Measurements from ENCODE around the gene EN2. TPM values are rescaled to one million over a fixed set of nuclear protein-coding genes. Genes with fewer than 3 reads are reported as not detected.

The EN2 gene
- total RNA-seq, 1 donor from 2014 or later, result under 0.01 TPM

GRCh38 chr7:155470186-155470487 lies 12.2 kb downstream of the EN2 start:
- Histone ChIP-seq H3K4me1 (ENCODE audit: control insufficient read depth in 3 of 3, insufficient read depth in 3 of 3, low read length in 3 of 3) (peaks cover 5 to 13% (median 12%) of the 10 kb centered on the region in 3 donors), H3K9ac (ENCODE audit: low read depth in 1 of 3, low read length in 3 of 3) (no peak overlapping the region), H3K36me3 (ENCODE audit: control insufficient read depth in 3 of 3, insufficient read depth in 3 of 3, low read length in 3 of 3) (no peaks in the 10 kb centered on the region), H3K27ac (ENCODE audit: low read depth, low read length) (no peak overlapping the region), H3K4me3 (ENCODE audit: low read length in 3 of 3) (no peak overlapping the region), H3K27me3 (ENCODE audit: control insufficient read depth in 3 of 3, insufficient read depth in 3 of 3, low read length in 3 of 3) (peaks cover 94 to 98% (median 97%) of the 10 kb centered on the region in 3 donors), H3K9me3 (ENCODE audit: control insufficient read depth in 3 of 3, low read length in 3 of 3) (peaks cover 0 to 1% (median 0%) of the 10 kb centered on the region in 3 donors)

GRCh38 chr7:155470686-155471638 lies 13.0 kb downstream of the EN2 start:
- H3K4me3 ChIP-seq (ENCODE audit: low read length in 3 of 3), result no peak overlapping the region
- peaks cover 94 to 98% (median 97%) of the 10 kb centered on the region in 3 donors for H3K27me3 ChIP-seq (ENCODE audit: control insufficient read depth in 3 of 3, insufficient read depth in 3 of 3, low read length in 3 of 3)
- peaks cover 5 to 13% (median 12%) of the 10 kb centered on the region in 3 donors for H3K4me1 ChIP-seq (ENCODE audit: control insufficient read depth in 3 of 3, insufficient read depth in 3 of 3, low read length in 3 of 3)
- H3K9me3 ChIP-seq (ENCODE audit: control insufficient read depth in 3 of 3, low read length in 3 of 3), result peaks cover 0 to 9% (median 6%) of the 10 kb centered on the region in 3 donors
- no peaks in the 10 kb centered on the region for H3K36me3 ChIP-seq (ENCODE audit: control insufficient read depth in 3 of 3, insufficient read depth in 3 of 3, low read length in 3 of 3)
- no peak overlapping the region for H3K9ac ChIP-seq (ENCODE audit: low read depth in 1 of 3, low read length in 3 of 3)
- H3K27ac ChIP-seq (ENCODE audit: low read depth, low read length), result no peak overlapping the region

GRCh38 chr7:155471718-155472117 lies 13.8 kb downstream of the EN2 start:
- no peak overlapping the region for H3K4me3 ChIP-seq (ENCODE audit: low read length in 3 of 3)
- H3K9me3 ChIP-seq (ENCODE audit: control insufficient read depth in 3 of 3, low read length in 3 of 3), result peaks cover 0 to 10% (median 10%) of the 10 kb centered on the region in 3 donors
- H3K4me1 ChIP-seq (ENCODE audit: control insufficient read depth in 3 of 3, insufficient read depth in 3 of 3, low read length in 3 of 3), result peaks cover 5 to 9% (median 8%) of the 10 kb centered on the region in 3 donors
- H3K36me3 ChIP-seq (ENCODE audit: control insufficient read depth in 3 of 3, insufficient read depth in 3 of 3, low read length in 3 of 3), result no peaks in the 10 kb centered on the region
- H3K27me3 ChIP-seq (ENCODE audit: control insufficient read depth in 3 of 3, insufficient read depth in 3 of 3, low read length in 3 of 3), result peaks cover 93 to 97% (median 96%) of the 10 kb centered on the region in 3 donors
- H3K9ac ChIP-seq (ENCODE audit: low read depth in 1 of 3, low read length in 3 of 3), result no peak overlapping the region
- H3K27ac ChIP-seq (ENCODE audit: low read depth, low read length), result no peak overlapping the region

GRCh38 chr7:155477476-155477875 lies 19.5 kb downstream of the EN2 start:
- peaks cover 0 to 13% (median 10%) of the 10 kb centered on the region in 3 donors for H3K9me3 ChIP-seq (ENCODE audit: control insufficient read depth in 3 of 3, low read length in 3 of 3)
- no peaks in the 10 kb centered on the region for H3K36me3 ChIP-seq (ENCODE audit: control insufficient read depth in 3 of 3, insufficient read depth in 3 of 3, low read length in 3 of 3)
- no peak overlapping the region for H3K9ac ChIP-seq (ENCODE audit: low read depth in 1 of 3, low read length in 3 of 3)
- H3K27ac ChIP-seq (ENCODE audit: low read depth, low read length), result no peak overlapping the region
- H3K27me3 ChIP-seq (ENCODE audit: control insufficient read depth in 3 of 3, insufficient read depth in 3 of 3, low read length in 3 of 3), result peaks cover 53 to 69% (median 63%) of the 10 kb centered on the region in 3 donors
- no peaks in the 10 kb centered on the region for H3K4me1 ChIP-seq (ENCODE audit: control insufficient read depth in 3 of 3, insufficient read depth in 3 of 3, low read length in 3 of 3)
- no peak overlapping the region for H3K4me3 ChIP-seq (ENCODE audit: low read length in 3 of 3)

- no peak overlapping the region for H3K9ac ChIP-seq (ENCODE audit: low read depth in 1 of 3, low read length in 3 of 3)
- no peak overlapping the region for H3K4me3 ChIP-seq (ENCODE audit: low read length in 3 of 3)
- peaks cover 29 to 51% (median 50%) of the 10 kb centered on the region in 3 donors for H3K27me3 ChIP-seq (ENCODE audit: control insufficient read depth in 3 of 3, insufficient read depth in 3 of 3, low read length in 3 of 3)
- H3K36me3 ChIP-seq (ENCODE audit: control insufficient read depth in 3 of 3, insufficient read depth in 3 of 3, low read length in 3 of 3), result no peaks in the 10 kb centered on the region
- H3K27ac ChIP-seq (ENCODE audit: low read depth, low read length), result no peak overlapping the region
- peaks cover 0 to 3% (median 0%) of the 10 kb centered on the region in 3 donors for H3K9me3 ChIP-seq (ENCODE audit: control insufficient read depth in 3 of 3, low read length in 3 of 3)
- peaks cover 0 to 3% (median 2%) of the 10 kb centered on the region in 3 donors for H3K4me1 ChIP-seq (ENCODE audit: control insufficient read depth in 3 of 3, insufficient read depth in 3 of 3, low read length in 3 of 3)
Observed at GRCh38 chr7:155481764-155482163, 23.8 kb downstream of the EN2 start.

- H3K27me3 ChIP-seq (ENCODE audit: control insufficient read depth in 3 of 3, insufficient read depth in 3 of 3, low read length in 3 of 3), result peaks cover 32 to 53% (median 48%) of the 10 kb centered on the region in 3 donors
- peaks cover 0 to 3% (median 0%) of the 10 kb centered on the region in 3 donors for H3K9me3 ChIP-seq (ENCODE audit: control insufficient read depth in 3 of 3, low read length in 3 of 3)
- H3K27ac ChIP-seq (ENCODE audit: low read depth, low read length), result no peak overlapping the region
- no peak overlapping the region for H3K9ac ChIP-seq (ENCODE audit: low read depth in 1 of 3, low read length in 3 of 3)
- peaks cover 0 to 3% (median 2%) of the 10 kb centered on the region in 3 donors for H3K4me1 ChIP-seq (ENCODE audit: control insufficient read depth in 3 of 3, insufficient read depth in 3 of 3, low read length in 3 of 3)
- H3K36me3 ChIP-seq (ENCODE audit: control insufficient read depth in 3 of 3, insufficient read depth in 3 of 3, low read length in 3 of 3), result no peaks in the 10 kb centered on the region
- H3K4me3 ChIP-seq (ENCODE audit: low read length in 3 of 3), result no peak overlapping the region
Observed at GRCh38 chr7:155482511-155483183, 24.7 kb downstream of the EN2 start.

- H3K4me3 ChIP-seq (ENCODE audit: low read length in 3 of 3), result no peak overlapping the region
- H3K9me3 ChIP-seq (ENCODE audit: control insufficient read depth in 3 of 3, low read length in 3 of 3), result peaks cover 0 to 3% (median 0%) of the 10 kb centered on the region in 3 donors
- no peaks in the 10 kb centered on the region for H3K36me3 ChIP-seq (ENCODE audit: control insufficient read depth in 3 of 3, insufficient read depth in 3 of 3, low read length in 3 of 3)
- H3K27ac ChIP-seq (ENCODE audit: low read depth, low read length), result no peak overlapping the region
- peaks cover 0 to 3% (median 2%) of the 10 kb centered on the region in 3 donors for H3K4me1 ChIP-seq (ENCODE audit: control insufficient read depth in 3 of 3, insufficient read depth in 3 of 3, low read length in 3 of 3)
- peaks cover 37 to 57% (median 49%) of the 10 kb centered on the region in 3 donors for H3K27me3 ChIP-seq (ENCODE audit: control insufficient read depth in 3 of 3, insufficient read depth in 3 of 3, low read length in 3 of 3)
- no peak overlapping the region for H3K9ac ChIP-seq (ENCODE audit: low read depth in 1 of 3, low read length in 3 of 3)
Observed at GRCh38 chr7:155483245-155483644, 25.3 kb downstream of the EN2 start.

- peaks cover 0 to 3% (median 0%) of the 10 kb centered on the region in 3 donors for H3K9me3 ChIP-seq (ENCODE audit: control insufficient read depth in 3 of 3, low read length in 3 of 3)
- peaks cover 0 to 3% (median 2%) of the 10 kb centered on the region in 3 donors for H3K4me1 ChIP-seq (ENCODE audit: control insufficient read depth in 3 of 3, insufficient read depth in 3 of 3, low read length in 3 of 3)
- H3K9ac ChIP-seq (ENCODE audit: low read depth in 1 of 3, low read length in 3 of 3), result no peak overlapping the region
- no peaks in the 10 kb centered on the region for H3K36me3 ChIP-seq (ENCODE audit: control insufficient read depth in 3 of 3, insufficient read depth in 3 of 3, low read length in 3 of 3)
- H3K4me3 ChIP-seq (ENCODE audit: low read length in 3 of 3), result no peak overlapping the region
- H3K27me3 ChIP-seq (ENCODE audit: control insufficient read depth in 3 of 3, insufficient read depth in 3 of 3, low read length in 3 of 3), result peaks cover 43 to 60% (median 54%) of the 10 kb centered on the region in 3 donors
- no peak overlapping the region for H3K27ac ChIP-seq (ENCODE audit: low read depth, low read length)
Observed at GRCh38 chr7:155483868-155484325, 26.0 kb downstream of the EN2 start.

- H3K9me3 ChIP-seq (ENCODE audit: control insufficient read depth in 3 of 3, low read length in 3 of 3), result peaks cover 0 to 3% (median 0%) of the 10 kb centered on the region in 3 donors
- H3K4me1 ChIP-seq (ENCODE audit: control insufficient read depth in 3 of 3, insufficient read depth in 3 of 3, low read length in 3 of 3), result peaks cover 0 to 3% (median 2%) of the 10 kb centered on the region in 3 donors
- no peak overlapping the region for H3K4me3 ChIP-seq (ENCODE audit: low read length in 3 of 3)
- peaks cover 47 to 68% (median 60%) of the 10 kb centered on the region in 3 donors for H3K27me3 ChIP-seq (ENCODE audit: control insufficient read depth in 3 of 3, insufficient read depth in 3 of 3, low read length in 3 of 3)
- H3K27ac ChIP-seq (ENCODE audit: low read depth, low read length), result no peak overlapping the region
- no peak overlapping the region for H3K9ac ChIP-seq (ENCODE audit: low read depth in 1 of 3, low read length in 3 of 3)
- no peaks in the 10 kb centered on the region for H3K36me3 ChIP-seq (ENCODE audit: control insufficient read depth in 3 of 3, insufficient read depth in 3 of 3, low read length in 3 of 3)
Observed at GRCh38 chr7:155484483-155485399, 26.8 kb downstream of the EN2 start.
